Endothelial cell (in vitro differentiated cells): ENCODE results near the gene ZFAND3. TPM values are rescaled to one million over a fixed set of nuclear protein-coding genes. Genes with fewer than 3 reads are reported as not detected.

Experiments used
- DNase-seq: peaks from one replicate; pipeline ENCODE4 v3.0.0; 2021; ENCODE audit warnings: low spot score
- H3K27ac Mint-ChIP-seq: one replicate; pipeline ENCODE4 v1.8.0; 2021; ENCODE audit warnings: mixed read lengths, inconsistent platforms; ENCODE audit not compliant: unreplicated experiment
- H3K27me3 Mint-ChIP-seq: one replicate; pipeline ENCODE4 v1.8.0; 2021; ENCODE audit warnings: mild to moderate bottlenecking, moderate library complexity, mixed read lengths, inconsistent platforms; ENCODE audit not compliant: unreplicated experiment
- H3K36me3 Mint-ChIP-seq: one replicate; pipeline ENCODE4 v1.8.0; 2021; ENCODE audit warnings: mild to moderate bottlenecking, low read depth, mixed read lengths, inconsistent platforms; ENCODE audit not compliant: unreplicated experiment
- H3K4me1 Mint-ChIP-seq: one replicate; pipeline ENCODE4 v1.8.0; 2021; ENCODE audit warnings: mild to moderate bottlenecking, mixed read lengths, inconsistent platforms; ENCODE audit not compliant: unreplicated experiment
- H3K4me3 Mint-ChIP-seq: one replicate; pipeline ENCODE4 v1.8.0; 2021; ENCODE audit warnings: mild to moderate bottlenecking, mixed read lengths, inconsistent platforms; ENCODE audit not compliant: unreplicated experiment
- H3K9me3 Mint-ChIP-seq: one replicate; pipeline ENCODE4 v1.8.0; 2021; ENCODE audit warnings: mixed read lengths, inconsistent platforms; ENCODE audit not compliant: unreplicated experiment
- CTCF ChIP-seq: fragments of 200-600 bp; sonication (generic); IDR thresholded peaks from one replicate; pipeline ENCODE4 v1.5.0; 2021; ENCODE audit warnings: antibody characterized with exemption; ENCODE audit not compliant: unreplicated experiment
- total RNA-seq: library from RNA; stranded (reverse); fragmentation: NEBNext Ultra II Directional; extraction: Animal tissue kit (Norgen Biotek cat#: 25700); gene quantifications from one replicate; pipeline ENCODE4 v1.2.1, GENCODE V29; 2021; ENCODE audit not compliant: unreplicated experiment

The ZFAND3 gene
- total RNA-seq, 1 donor from 2014 or later: 96.3 TPM

GRCh38 chr6:38174315-38174714 is 354.8 kb downstream of the ZFAND3 start:
- Mint-ChIP-seq H3K27ac (peak overlapping the region; percentile 30), H3K27me3 (peaks cover 10% of the 10 kb centered on the region), H3K4me3 (peak overlapping the region; percentile 44), H3K4me1 (peaks cover 24% of the 10 kb centered on the region), H3K36me3 (peaks cover 9% of the 10 kb centered on the region), H3K9me3 (no peaks in the 10 kb centered on the region)
- no peak for DNase-seq
- no peak for TF ChIP-seq CTCF

DNA sequence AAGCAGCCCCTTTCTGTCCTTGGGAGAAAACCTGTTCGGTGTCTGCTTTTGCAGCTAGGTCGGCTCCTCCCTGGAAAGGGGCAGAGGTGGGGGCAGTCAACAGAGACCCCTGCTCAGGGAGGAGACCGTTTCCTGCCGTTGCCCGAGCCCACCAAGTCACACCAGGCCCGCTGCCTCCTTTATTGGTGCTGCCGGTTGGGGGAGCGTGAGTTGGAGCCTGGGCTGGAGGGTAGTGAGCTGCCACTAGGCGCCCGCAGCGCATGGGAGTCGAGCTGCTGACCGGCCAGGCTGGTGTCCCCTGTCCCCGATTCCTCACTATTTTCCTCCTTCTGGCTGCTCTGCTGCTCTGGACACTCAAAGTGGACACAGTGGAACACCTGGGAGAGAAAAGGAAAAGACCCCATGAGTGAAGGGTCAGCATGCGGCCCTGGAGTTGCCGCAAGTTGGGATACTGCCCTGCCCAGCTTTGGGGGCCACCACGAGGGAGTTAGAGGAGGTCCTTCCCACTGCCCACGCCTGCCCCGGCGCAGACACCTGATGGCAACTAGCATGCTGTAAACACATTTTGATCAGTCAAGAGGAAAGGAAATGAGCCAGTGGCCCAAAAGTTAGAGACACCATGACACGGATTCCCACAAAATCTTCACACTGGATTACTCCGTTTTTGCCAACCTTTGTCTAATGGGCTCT is 355.4 kb downstream of the ZFAND3 start:
- H3K27ac Mint-ChIP-seq: peak overlapping the region; percentile 30
- no peak for DNase-seq

DNA sequence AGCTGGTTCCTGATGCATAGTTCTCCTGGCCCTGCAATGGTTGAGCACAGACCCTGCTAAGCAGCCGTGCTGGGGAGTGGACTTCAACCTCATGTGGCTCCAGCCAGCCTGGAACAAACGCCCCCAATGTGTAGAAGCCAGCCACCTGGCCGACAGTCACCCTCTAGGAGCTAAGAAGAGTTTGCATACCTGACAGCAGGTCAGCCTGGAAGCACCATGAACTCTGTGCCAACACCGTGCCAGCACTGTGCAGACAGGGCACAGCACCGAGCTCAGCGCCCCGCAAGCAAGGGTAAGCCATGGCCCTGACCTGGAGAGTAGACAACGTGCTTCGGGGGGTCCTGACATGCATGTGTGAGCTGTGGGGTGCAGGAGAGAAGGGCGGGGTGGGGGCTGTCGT is 356.3 kb downstream of the ZFAND3 start:
- Mint-ChIP-seq H3K9me3 (no peaks in the 10 kb centered on the region), H3K4me1 (peaks cover 17% of the 10 kb centered on the region), H3K27me3 (peaks cover 9% of the 10 kb centered on the region), H3K4me3 (no peak overlapping the region), H3K36me3 (peaks cover 6% of the 10 kb centered on the region), H3K27ac (no peak overlapping the region)
- DNase-seq: no peak
- TF ChIP-seq CTCF: no peak

More for the DNA sequence above, 355.4 kb downstream of the ZFAND3 start:
- peaks cover 11% of the 10 kb centered on the region for H3K27me3 Mint-ChIP-seq
- H3K9me3 Mint-ChIP-seq: no peaks in the 10 kb centered on the region
- TF ChIP-seq CTCF: no peak
- peak overlapping the region; percentile 44 for H3K4me3 Mint-ChIP-seq
- peaks cover 22% of the 10 kb centered on the region for H3K4me1 Mint-ChIP-seq
- H3K36me3 Mint-ChIP-seq: peaks cover 6% of the 10 kb centered on the region

GRCh38 chr6:38176797-38177751 is 357.5 kb downstream of the ZFAND3 start:
- Mint-ChIP-seq H3K36me3 (peaks cover 3% of the 10 kb centered on the region), H3K27ac (no peak overlapping the region), H3K4me3 (no peak overlapping the region), H3K27me3 (peaks cover 9% of the 10 kb centered on the region), H3K9me3 (no peaks in the 10 kb centered on the region), H3K4me1 (peaks cover 15% of the 10 kb centered on the region)
- DNase-seq: no peak
- TF ChIP-seq CTCF: no peak
